ENCODE results near the gene WDR64. TPM values are rescaled to one million over a fixed set of nuclear protein-coding genes. Genes with fewer than 3 reads are reported as not detected.

WDR64 gene
- total and polyA plus RNA-seq, 2 of the 13 experiments (the other 11 are each of a cell fraction or from before 2014, with no cell fraction given): not detected

- TF ChIP-seq ZNF510 (CRISPR knock-in tag; IDR thresholded peaks at IDR 0.05; ENCODE audit: low read depth): no peak; the same call in 1 of the 2 replicates
- TF ChIP-seq KDM1A (CRISPR knock-in tag; IDR thresholded peaks at IDR 0.05): no peak
- TF ChIP-seq DNMT1 (CRISPR knock-in tag; IDR thresholded peaks at IDR 0.05): no peak
- TF ChIP-seq KLF9 (CRISPR knock-in tag; IDR thresholded peaks at IDR 0.05; ENCODE audit: low read depth): no peak
- TF ChIP-seq HMGA1 (CRISPR knock-in tag; conservative IDR thresholded peaks at IDR 0.05): no peak
- TF ChIP-seq ZNF296 (CRISPR knock-in tag; conservative IDR thresholded peaks at IDR 0.05): no peak
- peak; percentile 79; the same call in 1 of the 2 replicates for TF ChIP-seq FOXJ3 (CRISPR knock-in tag; IDR thresholded peaks at IDR 0.05; ENCODE audit: borderline replicate concordance)
- TF ChIP-seq ARID3A (IDR thresholded peaks at IDR 0.05; ENCODE audit: low read depth, low read length): no peak
- TF ChIP-seq ZNF207 (IDR thresholded peaks at IDR 0.05; ENCODE audit: borderline replicate concordance): no peak
- peak; percentile 53; the same call in 1 of the 2 replicates for TF ChIP-seq ZNF614 (CRISPR knock-in tag; IDR thresholded peaks at IDR 0.05; ENCODE audit: borderline replicate concordance)
- no peak for TF ChIP-seq ZNF597 (CRISPR knock-in tag; IDR thresholded peaks at IDR 0.05)
- no peak for TF ChIP-seq TFE3 (CRISPR knock-in tag; IDR thresholded peaks at IDR 0.05)
- no peak for TF ChIP-seq LBX2 (CRISPR knock-in tag; IDR thresholded peaks at IDR 0.05; ENCODE audit: borderline replicate concordance)
- TF ChIP-seq NCOR1 (IDR thresholded peaks at IDR 0.05; ENCODE audit: borderline replicate concordance, low read length): peak; percentile 30; the same call in 1 of the 2 replicates
- TF ChIP-seq ZNF414 (CRISPR knock-in tag; IDR thresholded peaks at IDR 0.05): no peak
- TF ChIP-seq AHDC1 (CRISPR knock-in tag; IDR thresholded peaks at IDR 0.05; ENCODE audit: borderline replicate concordance): no peak
- TF ChIP-seq ONECUT2 (CRISPR knock-in tag; IDR thresholded peaks at IDR 0.05): no peak
These were observed 196.0 kb downstream of the WDR64 start, which contains the start of gene EXO1 (continued) for GRCh38 chr1:241847796-241848685.
